Suprapubic skin (tissue), 4 donors: ENCODE data around the gene PMEPA1. TPM values are rescaled to one million over a fixed set of nuclear protein-coding genes. Genes with fewer than 3 reads are reported as not detected.

Experiments
- DNase-seq, 2 donors: peaks; one replicate each; pipeline ENCODE4 v3.0.0-alpha.2; 2019; ENCODE audit warnings: low spot score in 2 of 2
- H3K27ac ChIP-seq: fragments of 200-600 bp; sonication (generic); one replicate; pipeline ENCODE4 v1.5.1; 2019
- H3K27me3 ChIP-seq: fragments of 200-600 bp; sonication (generic); one replicate; pipeline ENCODE4 v1.5.1; 2019
- H3K36me3 ChIP-seq: fragments of 200-600 bp; sonication (generic); one replicate; pipeline ENCODE4 v1.5.1; 2019
- H3K4me1 ChIP-seq: fragments of 200-600 bp; sonication (generic); one replicate; pipeline ENCODE4 v1.5.1; 2019
- H3K4me3 ChIP-seq: fragments of 200-600 bp; sonication (generic); one replicate; pipeline ENCODE4 v1.5.1; 2019; ENCODE audit warnings: mild to moderate bottlenecking
- H3K9me3 ChIP-seq: fragments of 200-600 bp; sonication (generic); one replicate; pipeline ENCODE4 v1.5.1; 2019
- EP300 ChIP-seq: sonication (generic); formaldehyde crosslinking; IDR thresholded peaks from one replicate; pipeline ENCODE4 v1.6.1; 2017; ENCODE audit warnings: antibody characterized with exemption
- POLR2A ChIP-seq, 2 donors: fragments of 450-650 bp; IDR thresholded peaks; one replicate each; pipeline ENCODE4 v1.6.1; 2017; ENCODE audit warnings: antibody characterized with exemption in 2 of 2, mild to moderate bottlenecking in 2 of 2, moderate library complexity in 2 of 2
- POLR2AphosphoS5 ChIP-seq, 3 donors: sonication (generic); formaldehyde crosslinking; IDR thresholded peaks; one replicate each; pipeline ENCODE4 v1.6.1; 2017; ENCODE audit warnings: antibody characterized with exemption in 3 of 3
- WGBS: methylation state at CpG from one replicate; pipeline ENCODE4 v1.1.5; 2018; 5-methylcytosine and 5-hydroxymethylcytosine counted together
- total RNA-seq, 4 donors: library from RNA; depleted of rRNA; stranded (reverse); fragments of >200 nt; gene quantifications; one replicate each; pipeline ENCODE4 v1.1.0, GENCODE V29; 2016
- TF ChIP-seq, protein P1 (sequence below), 2 donors: fragments of 200-600 bp in 1 of 2; fragments of 450-650 bp in 1 of 2; sonication (generic) in 1 of 2; IDR thresholded peaks; one replicate each; pipeline ENCODE4 v1.5.1; 2016 to 2019; ENCODE audit warnings: antibody characterized with exemption in 2 of 2, mild to moderate bottlenecking in 1 of 2, moderate library complexity in 1 of 2

PMEPA1 gene
- total RNA-seq, 4 donors from 2014 or later: 9.5 to 20.4 (median 16.2) TPM

DNA sequence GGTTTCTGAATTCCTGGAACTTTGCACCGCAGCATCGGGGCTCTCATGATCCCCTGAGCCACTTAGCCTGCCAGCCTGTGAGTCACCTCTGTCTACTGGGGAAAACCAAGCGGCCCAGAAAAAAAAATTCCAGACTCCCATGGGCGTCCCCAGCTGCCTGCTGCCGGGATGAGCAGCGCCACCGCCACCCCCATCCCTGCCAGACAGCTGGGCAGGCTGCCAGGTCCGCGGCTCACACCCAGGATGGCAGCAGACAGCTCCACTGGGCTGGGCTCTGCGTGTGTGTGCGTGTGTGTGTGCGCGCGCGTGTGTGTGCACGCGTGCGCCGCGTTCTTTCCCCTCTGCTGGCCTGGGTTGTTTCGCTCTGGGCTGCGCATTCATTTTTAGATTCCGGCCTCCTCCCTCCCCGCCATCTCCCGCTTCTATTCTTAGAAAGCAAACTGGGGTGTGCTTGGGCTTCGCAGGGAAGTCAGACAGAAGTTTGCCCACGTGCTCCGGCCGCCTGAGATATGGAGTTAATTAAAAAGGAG is 38.9 kb upstream of the PMEPA1 start:
- DNase-seq: peak; percentile 80 to 83
- no peak for TF ChIP-seq EP300
- TF ChIP-seq POLR2AphosphoS5 (IDR thresholded peaks at IDR 0.05): peak in 1 of 3 donors; percentile 4
- TF ChIP-seq, protein P1, sequence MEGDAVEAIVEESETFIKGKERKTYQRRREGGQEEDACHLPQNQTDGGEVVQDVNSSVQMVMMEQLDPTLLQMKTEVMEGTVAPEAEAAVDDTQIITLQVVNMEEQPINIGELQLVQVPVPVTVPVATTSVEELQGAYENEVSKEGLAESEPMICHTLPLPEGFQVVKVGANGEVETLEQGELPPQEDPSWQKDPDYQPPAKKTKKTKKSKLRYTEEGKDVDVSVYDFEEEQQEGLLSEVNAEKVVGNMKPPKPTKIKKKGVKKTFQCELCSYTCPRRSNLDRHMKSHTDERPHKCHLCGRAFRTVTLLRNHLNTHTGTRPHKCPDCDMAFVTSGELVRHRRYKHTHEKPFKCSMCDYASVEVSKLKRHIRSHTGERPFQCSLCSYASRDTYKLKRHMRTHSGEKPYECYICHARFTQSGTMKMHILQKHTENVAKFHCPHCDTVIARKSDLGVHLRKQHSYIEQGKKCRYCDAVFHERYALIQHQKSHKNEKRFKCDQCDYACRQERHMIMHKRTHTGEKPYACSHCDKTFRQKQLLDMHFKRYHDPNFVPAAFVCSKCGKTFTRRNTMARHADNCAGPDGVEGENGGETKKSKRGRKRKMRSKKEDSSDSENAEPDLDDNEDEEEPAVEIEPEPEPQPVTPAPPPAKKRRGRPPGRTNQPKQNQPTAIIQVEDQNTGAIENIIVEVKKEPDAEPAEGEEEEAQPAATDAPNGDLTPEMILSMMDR (IDR thresholded peaks at IDR 0.05): no peak
- no peak for TF ChIP-seq POLR2A (IDR thresholded peaks at IDR 0.05)
- under 1% methylated on average over 23 of the region's 29 CpGs for WGBS
- Histone ChIP-seq H3K9me3 (no peaks in the 10 kb centered on the region), H3K4me3 (peak overlapping the region; percentile 40), H3K27ac (peak overlapping the region; percentile 53), H3K4me1 (peaks cover 25% of the 10 kb centered on the region), H3K27me3 (no peaks in the 10 kb centered on the region), H3K36me3 (no peaks in the 10 kb centered on the region)

DNA sequence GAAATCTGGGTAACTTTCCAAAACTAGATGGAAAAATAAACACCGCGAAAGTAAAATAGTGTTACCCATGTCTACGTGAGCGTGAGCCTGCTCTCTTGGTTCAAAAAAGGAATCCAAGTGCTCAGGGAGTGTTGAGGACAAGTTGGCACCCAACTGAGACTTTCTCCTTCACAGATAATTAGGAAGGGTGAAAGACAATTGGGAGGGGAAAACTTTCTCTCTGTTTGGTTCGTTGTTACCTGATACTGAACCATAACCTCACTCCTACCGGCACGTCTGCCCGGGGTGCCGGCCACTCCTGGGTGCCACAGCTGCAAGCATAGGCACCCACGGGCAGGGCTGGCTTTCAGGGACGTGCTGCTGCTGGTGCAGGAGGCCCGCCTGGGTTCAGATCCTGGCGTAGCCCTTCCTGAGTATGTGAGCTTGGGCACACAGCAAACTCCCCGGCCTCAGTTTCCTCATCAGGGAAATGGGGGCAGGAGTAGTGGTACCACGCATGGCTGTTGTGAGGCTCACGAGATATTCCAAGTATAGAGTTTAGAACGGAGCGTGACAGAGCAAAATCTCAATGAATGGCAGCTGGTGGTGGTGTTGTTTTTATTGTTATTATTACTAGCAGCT is 38.2 kb upstream of the PMEPA1 start:
- Histone ChIP-seq H3K4me3 (peak overlapping the region; percentile 40), H3K27ac (peak overlapping the region; percentile 53), H3K27me3 (no peaks in the 10 kb centered on the region), H3K4me1 (peaks cover 25% of the 10 kb centered on the region), H3K36me3 (no peaks in the 10 kb centered on the region), H3K9me3 (no peaks in the 10 kb centered on the region)
- WGBS: 26% methylated on average over 18 of the region's 18 CpGs
- TF ChIP-seq EP300 (no peak), POLR2AphosphoS5 (IDR thresholded peaks at IDR 0.05) (no peak), POLR2A (IDR thresholded peaks at IDR 0.05) (no peak)
- TF ChIP-seq, protein P1 (IDR thresholded peaks at IDR 0.05): no peak
- DNase-seq: peak in 1 of 2 donors; percentile 59

DNA sequence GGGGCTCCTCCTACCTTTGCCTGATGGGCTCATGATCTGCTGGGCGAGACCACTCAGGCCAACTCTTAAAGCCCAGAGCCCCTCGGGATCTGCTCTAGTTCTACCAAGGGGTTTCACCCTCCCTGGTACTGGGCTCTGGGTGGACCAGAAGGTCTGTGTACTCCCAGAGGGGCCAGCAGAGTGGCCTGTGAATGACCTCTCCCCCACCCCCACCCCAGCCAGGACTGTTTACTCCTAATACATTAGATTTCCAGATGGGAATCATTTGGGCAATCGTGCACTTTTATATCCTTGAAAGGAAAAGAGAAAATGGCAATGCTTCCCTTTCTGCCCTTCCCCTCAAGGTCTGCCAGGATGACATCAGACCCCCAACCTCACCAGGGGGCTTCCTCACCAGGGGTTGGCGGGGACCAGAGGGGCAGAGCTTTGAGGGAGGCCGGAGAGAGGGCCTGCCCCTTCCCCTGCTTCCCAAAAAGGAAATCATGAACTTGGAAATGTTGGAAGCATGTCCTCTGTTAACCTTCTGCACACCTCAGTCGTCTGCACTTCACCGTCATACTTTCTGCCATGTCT is 37.1 kb upstream of the PMEPA1 start:
- Histone ChIP-seq H3K4me3 (no peak overlapping the region), H3K27ac (no peak overlapping the region), H3K36me3 (no peaks in the 10 kb centered on the region), H3K4me1 (peaks cover 25% of the 10 kb centered on the region), H3K27me3 (no peaks in the 10 kb centered on the region), H3K9me3 (no peaks in the 10 kb centered on the region)
- DNase-seq: peak in 1 of 2 donors; percentile 43
- TF ChIP-seq POLR2A (IDR thresholded peaks at IDR 0.05) (no peak), EP300 (no peak), POLR2AphosphoS5 (IDR thresholded peaks at IDR 0.05) (no peak)
- TF ChIP-seq, protein P1 (IDR thresholded peaks at IDR 0.05): no peak
- 51% methylated on average over 7 of the region's 7 CpGs for WGBS

DNA sequence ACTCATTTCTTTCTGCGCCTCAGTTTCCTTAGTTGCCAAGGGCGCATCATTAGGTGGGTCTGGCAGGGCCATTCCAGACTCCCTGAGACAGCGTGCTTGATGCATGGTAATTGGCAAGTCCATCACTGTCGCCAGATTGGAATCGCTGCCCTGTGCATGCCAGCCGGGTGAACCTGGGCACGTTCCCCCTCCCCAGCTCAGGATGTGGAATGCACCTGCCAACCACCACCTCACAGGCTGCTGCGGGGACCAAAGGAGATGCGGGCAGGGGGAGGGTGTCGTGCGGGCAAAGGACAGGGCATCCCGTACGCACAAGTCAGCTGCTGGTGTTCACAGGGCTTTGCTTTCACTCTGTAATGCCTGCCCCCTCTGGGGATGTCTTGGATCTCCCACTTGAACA is 36.4 kb upstream of the PMEPA1 start:
- no peak overlapping the region for H3K27ac ChIP-seq
- WGBS: 93% methylated on average over 13 of the region's 13 CpGs

DNA sequence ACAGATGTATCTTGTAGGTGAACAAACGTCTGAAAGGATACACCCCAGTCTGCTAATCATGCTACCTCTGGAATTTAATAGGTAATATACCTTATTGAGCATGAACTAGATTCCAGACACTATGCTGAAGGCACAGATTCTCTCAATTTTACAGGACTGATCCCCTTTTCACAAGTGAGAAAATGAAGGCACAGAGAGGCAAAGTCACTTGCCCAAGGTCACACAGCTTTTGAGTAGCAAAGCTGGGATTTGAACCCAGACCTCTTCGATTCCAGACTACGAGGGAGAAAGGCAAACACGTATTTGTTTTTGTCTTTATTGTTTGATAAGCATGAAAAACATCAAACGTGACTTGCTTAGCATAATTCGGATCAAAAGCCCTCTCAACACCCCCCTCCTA is 34.4 kb upstream of the PMEPA1 start:
- Histone ChIP-seq H3K27me3 (no peaks in the 10 kb centered on the region), H3K27ac (no peak overlapping the region), H3K4me1 (peaks cover 18% of the 10 kb centered on the region), H3K4me3 (no peak overlapping the region), H3K36me3 (no peaks in the 10 kb centered on the region), H3K9me3 (no peaks in the 10 kb centered on the region)
- TF ChIP-seq EP300 (no peak), POLR2AphosphoS5 (IDR thresholded peaks at IDR 0.05) (no peak), POLR2A (IDR thresholded peaks at IDR 0.05) (no peak)
- TF ChIP-seq, protein P1 (IDR thresholded peaks at IDR 0.05): no peak
- 94% methylated on average over 6 of the region's 6 CpGs for WGBS
- no peak for DNase-seq

More for the DNA sequence above, 36.4 kb upstream of the PMEPA1 start:
- TF ChIP-seq, protein P1 (IDR thresholded peaks at IDR 0.05): no peak
- TF ChIP-seq EP300 (no peak), POLR2AphosphoS5 (IDR thresholded peaks at IDR 0.05) (no peak), POLR2A (IDR thresholded peaks at IDR 0.05) (no peak)
- no peaks in the 10 kb centered on the region for H3K9me3 ChIP-seq
- no peak overlapping the region for H3K4me3 ChIP-seq
- peak in 1 of 2 donors; percentile 46 for DNase-seq
- no peaks in the 10 kb centered on the region for H3K36me3 ChIP-seq
- peaks cover 25% of the 10 kb centered on the region for H3K4me1 ChIP-seq
- H3K27me3 ChIP-seq: no peaks in the 10 kb centered on the region
